ENCODE measurements around the gene CPNE7.
"Not testable (repeated sequence)": the region's sequence is repeated elsewhere in the genome, so short reads cannot be mapped to it uniquely, and the experiment has no call there.

Gene CPNE7

GRCh38 chr16:89634463-89635385 lies 59.2 kb downstream of the CPNE7 start:
- DNase-seq: not testable (repeated sequence)

GRCh38 chr16:89636663-89637062 lies 61.1 kb downstream of the CPNE7 start:
- no peak for DNase-seq

GRCh38 chr16:89637379-89637778 lies 61.8 kb downstream of the CPNE7 start:
- DNase-seq: no peak

GRCh38 chr16:89638455-89638854 lies 62.9 kb downstream of the CPNE7 start:
- no peak for DNase-seq

DNA sequence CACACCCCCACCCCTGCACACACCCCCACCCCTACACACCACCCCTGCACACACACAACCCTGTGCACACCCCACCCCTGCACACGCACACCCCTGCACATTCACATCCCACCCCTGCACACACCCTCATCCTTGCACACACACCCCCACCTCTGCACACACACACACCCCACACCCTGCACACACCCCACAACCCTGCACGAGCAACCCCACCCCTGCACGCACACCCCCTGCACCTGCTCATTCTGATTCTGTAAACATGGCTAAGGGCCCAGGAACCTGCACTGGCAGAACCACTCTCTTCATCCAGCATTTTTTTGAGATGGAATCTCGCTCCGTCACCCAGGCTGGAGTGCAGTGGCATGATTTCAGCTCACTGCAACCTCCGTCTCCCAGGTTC lies 63.8 kb downstream of the CPNE7 start:
- DNase-seq: no peak

GRCh38 chr16:89641458-89642119 lies 66.0 kb downstream of the CPNE7 start:
- DNase-seq: no peak

DNA sequence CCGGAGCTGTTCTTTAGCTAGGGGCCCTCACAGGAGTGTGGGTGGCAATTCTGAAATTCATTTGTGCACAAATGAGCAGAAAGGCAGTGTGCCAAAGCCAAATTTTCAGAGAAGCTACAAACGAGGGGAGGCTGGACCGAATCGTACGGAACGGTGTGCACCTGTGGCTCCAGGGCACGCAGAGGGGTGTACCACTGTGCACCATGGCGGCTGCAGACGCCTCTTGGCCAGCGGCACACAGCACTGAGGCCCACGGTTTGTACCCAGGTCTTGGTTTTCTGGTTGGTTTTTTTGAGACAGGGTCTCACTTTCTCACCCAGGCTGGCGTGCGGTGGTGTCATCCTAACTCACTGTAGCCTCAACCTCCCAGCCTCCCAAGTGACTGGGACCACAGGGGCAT lies 67.0 kb downstream of the CPNE7 start:
- DNase-seq: no peak

DNA sequence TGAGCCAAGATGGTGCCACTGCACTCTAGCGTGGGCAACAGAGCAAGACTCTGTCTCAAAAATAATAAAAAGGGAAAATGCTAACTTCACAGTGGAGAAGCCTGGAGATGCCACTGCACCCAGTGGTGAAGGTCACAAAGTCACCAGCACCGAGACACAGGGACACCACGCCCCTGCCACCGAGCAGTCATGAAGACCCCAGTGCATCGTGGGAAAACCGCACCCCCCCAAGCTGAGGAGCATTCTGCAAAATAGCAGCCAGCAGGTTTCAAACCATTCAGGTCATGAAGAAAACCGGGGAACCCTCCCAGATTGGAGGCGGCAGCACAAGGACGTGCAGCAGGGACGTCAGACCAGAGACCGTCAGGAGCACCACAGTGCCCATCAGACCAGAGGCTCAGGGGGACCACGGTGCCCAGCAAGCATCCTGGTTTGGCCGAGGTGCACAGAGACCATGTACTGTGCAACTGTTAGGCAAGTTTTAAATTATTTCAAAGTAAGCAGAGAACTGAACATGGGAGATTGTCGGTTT lies 68.3 kb downstream of the CPNE7 start:
- DNase-seq: no peak

DNA sequence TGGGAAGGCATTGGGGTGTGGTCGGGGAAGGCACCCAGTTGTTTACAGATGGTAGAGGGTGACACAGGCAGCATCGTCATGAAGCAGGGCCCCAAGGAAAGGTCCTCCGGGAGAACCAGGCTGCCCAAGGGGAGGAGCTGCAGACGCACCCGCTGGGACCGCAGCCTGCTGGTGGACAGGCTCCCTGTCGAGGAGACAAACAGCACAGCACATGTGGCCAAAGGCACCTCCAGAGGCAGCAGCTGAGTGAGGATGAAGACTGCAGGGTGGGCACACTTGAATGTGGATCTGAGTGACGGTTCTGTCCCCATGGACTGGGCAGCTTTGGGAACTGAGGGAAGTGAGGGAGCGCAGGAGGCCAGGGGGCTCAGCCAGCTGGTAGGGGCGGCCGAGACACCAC lies 69.6 kb downstream of the CPNE7 start:
- DNase-seq: no peak

GRCh38 chr16:89646270-89646669 lies 70.7 kb downstream of the CPNE7 start:
- no peak for DNase-seq

Measured in NCI-H2107 (cell line).